GM12872 (cell line): ENCODE data around the gene DUOX2.

Experiments
- TF ChIP-seq, protein P1 (sequence below): IDR thresholded peaks from 3 replicates; pipeline ENCODE4 v1.5.1; 2011; ENCODE audit warnings: low read depth, mild to moderate bottlenecking, low read length, moderate library complexity; ENCODE audit not compliant: insufficient read depth

The DUOX2 gene

DNA sequence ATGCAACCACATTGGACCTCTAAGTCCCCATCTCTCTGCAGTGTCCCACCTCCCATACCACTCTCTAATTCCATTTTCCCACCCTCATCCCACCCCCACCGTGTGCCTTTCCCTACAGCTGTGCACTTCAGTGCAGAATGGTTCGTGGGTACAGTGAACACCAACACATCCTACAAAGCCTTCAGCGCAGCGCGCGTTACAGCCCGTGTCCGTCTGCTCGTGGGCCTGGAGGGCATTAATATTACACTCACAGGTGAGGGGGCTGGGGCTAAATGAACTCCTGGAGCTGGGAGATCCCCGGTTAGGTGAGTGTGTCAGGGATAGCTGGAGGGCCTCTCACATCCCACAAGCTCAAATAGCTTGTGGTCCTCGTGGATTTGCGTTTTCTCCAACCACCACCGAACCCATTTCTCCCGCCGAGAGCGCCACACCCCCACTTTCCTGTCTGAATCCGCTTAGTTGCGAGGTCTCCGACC lies 2.1 kb upstream of the DUOX2 start:
- TF ChIP-seq, protein P1, sequence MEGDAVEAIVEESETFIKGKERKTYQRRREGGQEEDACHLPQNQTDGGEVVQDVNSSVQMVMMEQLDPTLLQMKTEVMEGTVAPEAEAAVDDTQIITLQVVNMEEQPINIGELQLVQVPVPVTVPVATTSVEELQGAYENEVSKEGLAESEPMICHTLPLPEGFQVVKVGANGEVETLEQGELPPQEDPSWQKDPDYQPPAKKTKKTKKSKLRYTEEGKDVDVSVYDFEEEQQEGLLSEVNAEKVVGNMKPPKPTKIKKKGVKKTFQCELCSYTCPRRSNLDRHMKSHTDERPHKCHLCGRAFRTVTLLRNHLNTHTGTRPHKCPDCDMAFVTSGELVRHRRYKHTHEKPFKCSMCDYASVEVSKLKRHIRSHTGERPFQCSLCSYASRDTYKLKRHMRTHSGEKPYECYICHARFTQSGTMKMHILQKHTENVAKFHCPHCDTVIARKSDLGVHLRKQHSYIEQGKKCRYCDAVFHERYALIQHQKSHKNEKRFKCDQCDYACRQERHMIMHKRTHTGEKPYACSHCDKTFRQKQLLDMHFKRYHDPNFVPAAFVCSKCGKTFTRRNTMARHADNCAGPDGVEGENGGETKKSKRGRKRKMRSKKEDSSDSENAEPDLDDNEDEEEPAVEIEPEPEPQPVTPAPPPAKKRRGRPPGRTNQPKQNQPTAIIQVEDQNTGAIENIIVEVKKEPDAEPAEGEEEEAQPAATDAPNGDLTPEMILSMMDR, result no peak

DNA sequence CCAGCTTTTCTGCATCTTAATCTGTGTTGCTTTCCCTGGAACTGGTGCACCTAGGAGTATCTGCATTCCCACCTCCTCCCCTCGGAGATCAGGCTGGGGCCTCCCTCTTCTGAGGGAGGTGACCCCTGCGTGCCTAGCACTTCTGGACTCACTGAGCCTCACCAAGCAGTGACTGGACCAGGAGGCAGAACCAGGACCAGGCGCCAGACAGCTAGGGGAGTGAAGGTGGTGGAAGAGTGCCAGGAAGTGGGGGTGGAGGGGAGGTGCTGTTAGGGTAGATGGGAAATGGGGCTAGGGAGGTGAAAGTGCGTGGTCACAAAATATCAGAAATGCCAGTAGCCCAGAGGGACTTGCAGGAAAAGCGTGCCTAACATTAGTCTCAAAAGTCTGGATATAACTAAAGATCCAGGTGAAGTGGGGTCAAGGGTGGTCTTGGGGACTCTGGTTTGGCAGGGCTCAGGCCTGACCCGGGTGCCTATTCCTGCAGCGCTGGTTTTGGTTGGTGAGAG lies 1.4 kb upstream of the DUOX2 start:
- TF ChIP-seq, protein P1, result no peak

DNA sequence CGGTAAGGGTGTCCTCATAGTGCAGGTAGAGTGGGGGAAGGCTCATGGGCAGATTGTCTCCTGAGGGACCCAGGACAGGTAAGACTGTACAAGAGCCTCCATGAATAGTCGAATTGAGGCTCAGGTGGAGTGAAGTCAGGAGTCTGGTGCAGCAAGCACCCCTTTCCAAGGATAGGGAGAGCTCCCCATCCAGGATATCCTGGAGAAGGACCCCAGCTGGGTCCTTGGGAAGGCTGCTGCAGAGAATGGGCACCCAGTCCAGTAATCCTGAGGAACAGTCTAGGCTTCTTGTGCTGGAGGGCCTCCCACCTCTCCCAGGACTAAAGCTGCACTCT lies 746 bp upstream of the DUOX2 start:
- TF ChIP-seq, protein P1, result no peak

DNA sequence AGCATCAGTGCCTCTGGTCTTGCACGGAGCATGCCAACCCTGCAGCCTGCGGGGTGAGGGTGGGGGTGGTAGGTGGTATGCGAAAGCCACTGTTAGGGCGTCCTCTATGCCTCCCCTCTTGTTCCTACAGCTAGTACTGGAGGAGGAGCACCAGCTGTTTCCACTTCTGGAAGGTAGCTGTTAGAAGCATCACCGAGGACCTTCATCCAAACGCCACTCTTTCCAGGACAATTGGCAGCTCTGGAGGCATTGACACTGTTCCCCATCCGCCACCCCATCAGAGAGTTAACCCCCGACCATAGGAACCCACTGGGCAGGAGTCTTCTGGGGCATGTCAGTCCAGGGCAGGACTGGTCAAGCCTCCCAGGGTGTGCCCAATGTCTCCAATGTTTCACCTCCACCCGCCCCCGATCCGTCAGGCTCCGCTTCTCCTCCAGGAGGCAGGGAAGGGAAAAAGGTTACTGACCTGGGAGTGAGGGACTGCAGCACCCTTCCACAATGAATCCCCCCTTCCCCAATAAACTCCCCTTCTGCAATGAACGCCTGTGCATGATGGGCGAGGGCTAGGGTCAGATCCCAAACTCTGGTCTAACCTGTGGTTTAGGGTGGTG lies 487 bp downstream of the DUOX2 start:
- TF ChIP-seq, protein P1, result no peak

DNA sequence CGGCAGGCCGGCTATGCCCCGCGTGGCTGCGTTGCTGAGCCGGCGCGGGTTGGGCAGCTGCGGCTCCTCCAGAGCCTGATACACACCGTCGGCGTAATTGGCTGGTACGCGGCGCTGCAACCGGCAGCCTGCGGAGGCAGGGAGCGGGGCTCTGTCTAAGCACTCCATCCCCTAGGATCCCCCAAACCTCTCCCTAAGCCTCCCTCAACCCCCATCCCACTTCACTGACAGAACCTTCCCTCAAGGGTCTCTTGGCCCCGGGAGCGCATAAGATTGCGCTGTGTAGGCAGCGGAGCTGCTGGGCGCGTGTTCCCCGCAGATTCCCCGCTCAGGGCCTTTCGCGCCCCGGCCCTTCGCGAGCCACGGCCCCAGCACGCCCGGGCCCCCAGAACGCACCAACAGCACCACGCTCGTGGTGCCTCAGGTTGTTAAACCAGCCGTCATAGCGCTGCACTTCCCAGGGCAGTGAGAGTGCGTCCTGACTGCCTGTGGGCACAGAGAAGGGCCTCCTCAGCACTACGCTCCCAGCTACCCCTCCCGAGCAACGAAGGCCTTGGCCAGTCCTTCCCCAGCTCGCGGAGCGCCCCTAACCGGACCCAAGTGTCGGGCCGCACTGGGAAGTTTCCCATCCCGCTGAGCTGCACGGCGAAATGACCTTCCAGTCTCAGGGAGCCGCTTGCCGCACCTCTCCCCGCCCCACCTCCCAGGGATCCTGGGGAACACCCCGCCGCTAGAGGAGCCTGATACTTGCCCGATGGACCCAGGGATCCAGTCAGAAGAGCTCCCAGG lies 1.2 kb downstream of the DUOX2 start:
- TF ChIP-seq, protein P1, result no peak

DNA sequence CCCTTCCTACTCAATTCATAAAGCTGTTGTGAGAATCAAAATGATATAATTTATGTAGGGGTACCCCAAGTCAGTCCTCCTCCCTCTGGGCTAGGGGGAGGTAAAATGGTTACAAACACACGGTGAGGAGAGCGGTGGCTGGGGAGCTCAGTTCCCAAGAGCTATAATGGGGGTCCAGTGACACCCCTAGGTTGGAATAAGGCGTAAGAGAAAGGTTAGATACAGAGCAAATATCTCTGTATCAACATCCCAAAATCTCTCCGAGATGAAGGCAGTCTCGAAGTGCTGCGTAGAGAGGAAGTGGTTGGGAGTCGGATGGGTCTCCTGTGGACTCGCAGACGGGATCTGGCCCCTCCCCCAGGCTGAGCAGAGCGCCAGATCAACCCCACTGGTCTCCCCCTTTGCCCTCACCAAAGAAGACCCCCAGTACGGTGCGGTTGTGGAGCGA lies 1.8 kb downstream of the DUOX2 start:
- TF ChIP-seq, protein P1, result no peak

DNA sequence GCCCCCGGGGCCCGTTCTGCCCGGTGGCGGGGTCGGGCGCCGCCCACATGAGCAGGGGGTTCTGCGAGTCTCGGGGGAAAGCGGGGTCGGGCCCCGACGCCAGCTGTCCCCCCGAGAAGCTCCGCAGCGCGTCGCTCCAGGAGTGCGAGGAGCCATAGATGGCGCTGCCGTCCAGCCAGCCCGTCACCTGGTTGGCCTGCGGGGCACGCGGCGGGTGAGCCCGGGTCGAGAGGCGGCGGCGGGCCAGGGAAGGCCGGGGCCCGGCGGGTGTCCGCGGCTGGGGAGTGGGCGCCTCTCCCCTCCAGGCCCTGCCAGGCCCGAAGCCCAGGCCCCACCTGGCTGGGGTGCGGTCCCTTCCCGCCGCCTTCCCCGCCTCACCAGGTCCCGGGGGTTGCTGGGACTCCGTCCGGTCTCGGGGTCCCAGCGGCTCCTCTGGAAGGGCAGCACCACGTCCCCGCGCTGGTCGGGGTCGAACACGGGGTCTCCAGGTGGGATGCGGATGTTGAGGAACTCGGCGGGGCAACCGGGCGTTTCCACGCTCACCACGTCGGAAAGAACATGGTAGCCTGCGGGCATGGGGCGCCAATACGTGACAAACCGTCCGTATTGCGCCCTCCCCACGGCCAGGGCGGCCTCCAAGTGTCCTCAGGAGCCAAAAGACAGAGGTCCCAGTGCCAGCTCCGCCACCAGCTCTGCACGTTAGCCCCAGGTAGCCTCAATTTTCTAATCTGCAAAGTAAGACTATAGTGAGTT lies 2.4 kb downstream of the DUOX2 start:
- TF ChIP-seq, protein P1, result no peak
